Activated CD4-positive, alpha-beta T cell treated with anti-CD3 and anti-CD28 coated beads, Interleukin-10, Interleukin-2, amounts not matched to agents 100 ng/mL and 50 ng/mL, durations not matched to agents 16 hours and 8 hours (primary cell): ENCODE measurements around the gene ATG2B.
A peak's percentile ranks its signal among the peaks of the same experiment; 100 is the strongest.

Experiments
- DNase-seq: peaks from one replicate; pipeline ENCODE4 v3.0.0-alpha.2; 2020

ATG2B gene, protein sequence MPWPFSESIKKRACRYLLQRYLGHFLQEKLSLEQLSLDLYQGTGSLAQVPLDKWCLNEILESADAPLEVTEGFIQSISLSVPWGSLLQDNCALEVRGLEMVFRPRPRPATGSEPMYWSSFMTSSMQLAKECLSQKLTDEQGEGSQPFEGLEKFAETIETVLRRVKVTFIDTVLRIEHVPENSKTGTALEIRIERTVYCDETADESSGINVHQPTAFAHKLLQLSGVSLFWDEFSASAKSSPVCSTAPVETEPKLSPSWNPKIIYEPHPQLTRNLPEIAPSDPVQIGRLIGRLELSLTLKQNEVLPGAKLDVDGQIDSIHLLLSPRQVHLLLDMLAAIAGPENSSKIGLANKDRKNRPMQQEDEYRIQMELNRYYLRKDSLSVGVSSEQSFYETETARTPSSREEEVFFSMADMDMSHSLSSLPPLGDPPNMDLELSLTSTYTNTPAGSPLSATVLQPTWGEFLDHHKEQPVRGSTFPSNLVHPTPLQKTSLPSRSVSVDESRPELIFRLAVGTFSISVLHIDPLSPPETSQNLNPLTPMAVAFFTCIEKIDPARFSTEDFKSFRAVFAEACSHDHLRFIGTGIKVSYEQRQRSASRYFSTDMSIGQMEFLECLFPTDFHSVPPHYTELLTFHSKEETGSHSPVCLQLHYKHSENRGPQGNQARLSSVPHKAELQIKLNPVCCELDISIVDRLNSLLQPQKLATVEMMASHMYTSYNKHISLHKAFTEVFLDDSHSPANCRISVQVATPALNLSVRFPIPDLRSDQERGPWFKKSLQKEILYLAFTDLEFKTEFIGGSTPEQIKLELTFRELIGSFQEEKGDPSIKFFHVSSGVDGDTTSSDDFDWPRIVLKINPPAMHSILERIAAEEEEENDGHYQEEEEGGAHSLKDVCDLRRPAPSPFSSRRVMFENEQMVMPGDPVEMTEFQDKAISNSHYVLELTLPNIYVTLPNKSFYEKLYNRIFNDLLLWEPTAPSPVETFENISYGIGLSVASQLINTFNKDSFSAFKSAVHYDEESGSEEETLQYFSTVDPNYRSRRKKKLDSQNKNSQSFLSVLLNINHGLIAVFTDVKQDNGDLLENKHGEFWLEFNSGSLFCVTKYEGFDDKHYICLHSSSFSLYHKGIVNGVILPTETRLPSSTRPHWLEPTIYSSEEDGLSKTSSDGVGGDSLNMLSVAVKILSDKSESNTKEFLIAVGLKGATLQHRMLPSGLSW (N-terminal part only)

DNA sequence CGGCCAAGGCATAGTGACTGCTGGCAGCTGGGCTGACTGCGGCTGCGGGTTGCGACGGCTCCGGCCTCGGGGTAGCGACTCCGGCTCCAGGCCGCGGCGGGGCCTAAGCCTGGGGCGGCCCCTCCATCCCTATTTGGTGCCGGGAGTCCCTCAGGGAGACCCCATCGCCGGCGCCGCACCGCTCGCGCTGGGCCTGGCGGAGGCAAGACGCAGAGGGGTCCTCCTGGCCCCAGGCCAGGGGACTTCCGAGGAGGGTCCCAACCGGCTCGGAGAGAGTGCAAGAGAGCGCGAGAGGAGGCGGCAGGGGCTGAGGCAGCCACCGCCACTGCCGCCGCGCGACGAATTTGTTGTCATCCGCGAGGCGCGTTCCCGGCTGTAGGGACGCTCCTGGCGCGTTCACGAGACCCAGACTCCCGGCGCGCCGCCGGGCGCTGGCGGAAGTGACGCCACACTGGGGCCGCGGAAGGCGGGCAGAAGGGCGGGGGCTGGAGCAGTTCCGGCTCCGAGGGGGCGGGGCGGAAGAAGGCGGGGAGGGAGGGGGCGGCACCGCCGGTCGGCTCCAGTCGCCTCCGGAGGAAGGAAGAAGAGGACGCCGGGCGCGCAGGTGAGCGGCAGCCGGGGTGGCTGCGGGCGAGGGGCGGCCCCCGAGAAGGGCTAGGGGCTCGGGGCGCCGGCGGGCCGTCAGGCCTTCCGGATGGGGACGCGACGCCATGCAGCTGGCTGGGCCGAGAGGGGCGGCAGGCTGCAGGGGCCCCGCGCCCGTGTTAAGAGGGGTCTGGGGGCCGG lies at the start of gene ATG2B, which contains the start of gene GSKIP:
TSS of gene ATG2B (minus strand) at position 377 of the 786 bp plus-strand sequence. CDS start at position 12, 365 bp downstream.
TSS of gene GSKIP (plus strand) at position 562 of the 786 bp plus-strand sequence. CDS start 18,722 bp downstream, outside the sequence.
- peak; percentile 98 for DNase-seq

DNA sequence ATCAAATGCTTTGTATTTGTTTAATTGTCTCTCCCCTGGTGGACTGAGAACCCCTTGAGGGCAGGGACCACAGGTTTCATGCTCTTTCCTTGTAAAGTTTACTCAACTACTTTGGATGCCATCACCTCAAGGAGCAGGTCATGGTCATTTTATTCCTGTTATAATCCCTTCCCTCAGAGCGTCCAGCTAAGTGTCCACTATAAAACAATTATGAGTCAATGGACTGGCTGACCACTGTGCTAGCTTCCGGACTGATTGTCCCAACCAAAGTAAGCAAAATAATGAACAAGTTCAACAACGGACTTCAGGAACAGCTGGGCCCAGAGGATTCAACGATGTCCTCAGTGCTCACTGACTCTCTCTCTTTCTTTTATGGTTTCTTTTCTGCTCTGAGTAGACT lies 47.0 kb upstream of the ATG2B start:
- DNase-seq: no peak

DNA sequence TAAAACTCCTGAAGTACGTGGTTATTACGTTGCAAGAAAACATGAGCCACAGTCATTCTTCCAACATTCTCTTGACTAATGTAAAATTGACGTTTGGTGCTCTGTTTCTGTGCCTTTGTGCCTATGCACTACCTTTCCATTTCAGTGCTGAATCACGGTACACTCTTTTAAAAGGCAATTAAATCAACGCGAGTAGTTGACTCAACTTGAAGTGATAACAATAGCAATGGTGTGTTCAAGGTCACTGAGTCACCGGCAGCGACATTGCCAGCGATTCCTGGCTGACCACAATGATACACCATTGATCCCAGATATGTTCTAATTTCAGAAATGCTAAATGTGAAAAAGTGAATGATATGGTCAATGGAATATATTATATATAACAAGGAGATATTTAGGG lies 46.6 kb upstream of the ATG2B start:
- DNase-seq: no peak

DNA sequence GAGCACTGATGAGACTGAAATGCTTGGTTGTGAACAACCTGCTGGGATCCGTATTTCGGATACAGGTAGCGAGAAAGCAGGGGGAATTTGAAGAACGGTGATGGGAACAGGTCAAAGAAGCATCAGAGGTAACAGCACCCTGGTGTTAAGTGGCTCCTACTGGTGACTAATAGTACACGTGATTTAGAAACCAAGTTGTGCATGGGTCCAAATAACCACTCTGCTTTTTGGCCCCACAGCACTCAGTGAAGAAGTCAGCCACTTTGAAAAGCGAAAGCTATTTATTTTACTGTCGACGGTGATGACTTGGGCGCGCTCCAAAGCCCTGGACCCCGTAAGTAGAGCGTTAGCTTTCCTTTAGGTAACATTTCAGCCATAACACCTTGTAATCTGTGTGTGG lies 45.5 kb upstream of the ATG2B start:
- no peak for DNase-seq

DNA sequence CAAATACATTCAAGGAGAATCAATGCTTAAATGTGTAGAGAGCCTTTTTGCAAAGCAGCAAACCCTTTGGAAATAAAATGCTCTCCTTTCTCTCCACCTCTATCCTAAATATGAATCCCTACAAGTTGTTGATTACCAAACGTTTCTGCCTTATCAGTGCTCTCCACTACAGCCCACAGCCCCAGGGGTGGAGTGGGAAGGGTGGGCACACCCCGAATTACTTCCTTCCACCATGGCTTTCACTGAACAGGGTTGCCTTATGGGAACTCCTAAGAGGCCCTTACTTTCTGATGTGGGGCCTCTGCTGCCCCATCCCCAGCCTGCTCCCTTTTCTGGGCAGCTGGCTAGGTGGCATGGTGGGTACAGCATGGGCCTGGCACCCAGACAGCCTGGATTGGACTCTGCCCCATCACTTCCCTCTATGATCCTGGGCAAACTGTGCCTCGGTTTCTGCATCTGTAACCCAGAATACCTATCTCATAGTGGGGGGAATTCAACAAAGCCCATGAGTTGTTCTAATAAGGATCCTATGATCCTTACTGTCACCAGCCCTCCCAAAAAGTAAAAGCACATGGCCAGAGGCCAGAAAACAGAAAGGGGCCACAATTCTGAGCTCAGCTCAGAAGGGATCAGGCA lies 44.9 kb upstream of the ATG2B start:
- DNase-seq: no peak

DNA sequence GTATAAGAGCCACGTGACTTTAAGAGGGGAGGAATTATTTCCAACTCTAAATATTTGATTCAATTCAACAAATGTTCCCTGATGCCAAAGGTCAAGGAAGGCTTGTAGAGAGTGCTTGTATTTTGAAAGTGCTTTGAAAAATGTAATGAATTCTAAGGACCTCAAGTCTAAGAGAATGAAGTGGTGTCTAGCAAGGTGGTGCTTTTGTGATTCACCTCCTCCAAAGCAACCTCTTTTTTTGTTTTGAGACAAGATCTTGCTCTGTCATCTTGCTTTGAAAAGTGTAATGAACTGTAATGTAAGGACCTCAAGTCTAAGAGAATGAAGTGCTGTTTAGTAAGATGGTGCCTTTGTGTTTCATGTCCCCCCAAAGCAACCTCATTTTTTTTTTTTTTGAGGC lies 42.5 kb upstream of the ATG2B start:
- DNase-seq: no peak

DNA sequence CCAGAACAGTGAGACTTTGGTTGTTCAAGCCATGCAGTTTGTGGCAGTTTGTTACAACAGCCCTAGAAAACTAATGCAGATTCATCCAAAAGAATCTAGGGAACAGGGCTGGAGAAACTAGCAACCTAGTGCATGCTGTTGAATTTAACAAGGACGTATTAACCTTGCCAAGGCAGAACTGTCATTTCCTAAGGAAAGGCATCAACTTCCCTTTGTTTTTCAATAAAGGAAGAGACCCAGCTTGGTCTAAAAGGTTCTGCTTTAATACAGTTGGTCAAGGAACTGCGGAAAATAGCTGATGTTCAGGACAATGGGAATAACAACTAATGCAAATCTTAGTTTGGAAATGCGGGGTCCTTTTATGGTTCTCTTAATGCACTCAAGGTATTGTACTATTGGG lies 40.3 kb upstream of the ATG2B start:
- DNase-seq: no peak

DNA sequence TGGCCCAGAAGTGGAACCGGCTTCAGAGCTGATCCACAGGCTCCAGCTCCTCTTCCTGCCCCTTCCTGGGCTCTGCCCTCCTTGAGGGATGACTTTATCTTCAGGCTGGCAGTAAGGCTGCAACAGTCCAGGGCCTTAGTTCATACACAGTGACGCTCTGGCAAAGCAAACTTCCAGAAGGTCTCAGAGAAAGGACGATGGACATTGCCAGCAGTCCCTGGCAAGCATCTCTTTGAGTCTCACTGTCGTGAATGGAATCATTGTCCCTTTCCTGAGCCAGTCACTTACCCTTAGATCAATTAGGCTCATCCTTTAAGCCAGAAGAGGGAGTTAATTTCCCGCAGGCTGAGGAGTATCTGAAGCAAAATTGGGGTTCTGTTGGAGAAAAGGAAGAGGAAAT lies 37.4 kb upstream of the ATG2B start:
- no peak for DNase-seq

DNA sequence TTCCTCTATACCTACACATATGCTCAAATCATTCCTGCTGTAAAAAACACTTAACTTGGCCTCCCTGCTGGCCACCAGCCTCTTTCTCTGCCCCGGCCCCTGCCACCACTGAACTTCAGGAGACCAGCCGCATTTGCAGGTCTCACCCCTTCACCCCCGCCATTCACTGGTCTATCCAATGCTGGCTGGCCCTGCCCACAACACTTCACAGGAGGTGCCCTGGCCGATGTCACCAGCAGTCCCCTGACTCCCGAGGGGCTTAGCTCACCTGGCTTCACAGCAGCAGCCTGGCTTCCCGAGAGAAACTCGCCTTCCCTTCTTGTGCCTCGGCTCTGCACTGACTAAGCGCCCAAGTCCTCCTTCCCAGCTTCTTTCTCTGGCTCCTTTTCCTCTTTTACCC lies 36.3 kb upstream of the ATG2B start:
- DNase-seq: no peak

DNA sequence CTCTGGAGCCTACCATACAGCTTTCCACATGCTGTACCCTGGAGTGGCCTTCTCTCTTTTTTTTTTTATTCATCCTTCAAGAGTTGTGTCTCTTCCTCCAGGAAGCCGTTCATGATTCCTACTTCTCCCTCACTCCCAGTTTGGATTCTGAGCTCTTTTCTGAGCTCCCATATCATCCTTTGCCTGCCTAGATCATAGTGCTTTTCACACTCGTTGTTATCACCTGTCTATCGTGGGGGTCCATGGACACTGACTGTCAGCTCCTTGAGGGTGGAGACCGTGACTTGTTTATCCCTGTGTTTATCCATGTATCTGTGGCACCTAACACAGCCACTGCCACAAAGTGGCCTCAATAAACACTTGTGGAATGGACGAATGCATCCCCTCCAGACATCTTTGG lies 35.8 kb upstream of the ATG2B start:
- DNase-seq: no peak

DNA sequence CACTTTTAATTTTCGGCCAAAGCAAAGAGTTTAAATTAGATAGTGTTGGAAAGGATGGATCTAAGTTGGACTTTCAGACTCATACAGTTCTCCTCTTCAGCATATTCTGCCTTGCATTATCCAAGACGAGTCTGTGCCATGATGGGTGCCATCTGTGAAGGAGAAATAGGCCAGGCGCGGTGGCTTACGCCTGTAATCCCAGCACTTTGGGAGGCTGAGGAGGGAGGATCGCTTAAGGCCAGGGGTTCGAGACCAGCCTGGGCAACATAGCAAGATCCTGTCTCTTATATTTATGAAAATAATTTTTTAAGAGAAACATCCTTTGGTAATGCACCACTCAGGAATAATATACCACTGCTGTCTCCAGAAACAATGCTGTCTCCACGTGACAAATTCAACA lies 35.3 kb upstream of the ATG2B start:
- no peak for DNase-seq

DNA sequence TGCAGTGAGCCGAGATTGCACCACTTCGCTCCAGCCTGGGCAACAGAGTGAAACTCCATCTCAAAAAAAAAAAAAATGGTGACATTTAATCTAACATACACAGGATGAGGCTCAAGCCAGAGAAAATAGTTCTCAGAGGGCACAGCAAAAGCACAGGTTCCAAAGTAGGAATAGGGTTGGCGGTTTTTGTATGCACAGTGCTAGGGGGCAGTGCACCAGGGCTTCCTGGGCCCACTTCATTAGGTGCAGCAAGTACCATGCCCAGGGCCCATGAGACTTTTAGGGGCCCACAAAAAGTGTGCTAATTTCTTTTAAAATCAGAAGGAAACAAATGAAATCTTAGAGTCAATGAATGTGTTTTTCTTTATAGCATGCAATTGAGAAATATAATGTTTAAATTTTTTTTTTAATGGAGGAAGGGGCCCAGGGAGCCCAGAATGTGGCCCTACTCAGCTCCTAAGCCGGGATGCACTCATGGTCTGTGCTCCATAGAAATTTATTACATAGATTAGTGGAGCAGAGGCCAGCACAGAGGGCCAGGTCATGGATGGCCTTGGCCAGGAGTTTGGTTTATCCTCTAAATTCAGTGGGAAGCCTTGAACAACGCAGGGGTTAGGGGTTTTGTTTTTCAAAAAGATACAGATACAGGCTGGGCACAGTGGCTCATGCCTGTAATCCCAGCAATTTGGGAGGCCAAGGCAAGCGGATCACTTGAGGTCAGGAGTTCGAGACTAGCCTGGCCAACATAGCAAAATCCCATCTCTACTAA lies 31.1 kb upstream of the ATG2B start:
- no peak for DNase-seq

DNA sequence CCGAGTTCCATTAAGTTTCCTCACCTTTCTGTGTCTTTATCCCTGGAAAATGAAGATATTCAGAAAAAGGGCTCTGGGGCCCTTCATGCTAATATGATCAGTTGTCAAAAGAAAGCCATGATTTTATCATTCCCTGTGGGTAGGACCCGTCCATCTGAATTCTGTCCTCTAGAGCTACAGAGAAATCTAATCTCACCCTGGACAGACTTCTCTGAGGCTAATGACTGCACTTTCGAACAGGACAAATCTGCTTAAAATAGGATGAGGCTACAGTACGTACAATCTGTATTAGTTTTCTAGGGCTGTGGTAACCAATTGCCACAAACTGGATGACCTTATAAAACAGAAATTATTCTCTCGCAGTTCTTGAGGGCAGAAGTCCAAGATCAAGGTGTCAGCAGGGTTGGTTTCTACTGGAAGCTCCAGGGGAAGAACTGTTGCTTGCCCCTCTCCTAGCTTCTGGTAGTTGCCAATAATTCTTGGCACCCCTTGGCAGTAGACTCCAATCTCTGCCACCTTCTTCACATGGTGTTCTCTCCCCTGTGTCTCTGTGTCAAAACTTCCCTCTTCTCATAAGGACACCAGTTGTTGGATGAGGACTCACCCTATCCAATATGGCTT lies 30.0 kb upstream of the ATG2B start:
- DNase-seq: no peak

DNA sequence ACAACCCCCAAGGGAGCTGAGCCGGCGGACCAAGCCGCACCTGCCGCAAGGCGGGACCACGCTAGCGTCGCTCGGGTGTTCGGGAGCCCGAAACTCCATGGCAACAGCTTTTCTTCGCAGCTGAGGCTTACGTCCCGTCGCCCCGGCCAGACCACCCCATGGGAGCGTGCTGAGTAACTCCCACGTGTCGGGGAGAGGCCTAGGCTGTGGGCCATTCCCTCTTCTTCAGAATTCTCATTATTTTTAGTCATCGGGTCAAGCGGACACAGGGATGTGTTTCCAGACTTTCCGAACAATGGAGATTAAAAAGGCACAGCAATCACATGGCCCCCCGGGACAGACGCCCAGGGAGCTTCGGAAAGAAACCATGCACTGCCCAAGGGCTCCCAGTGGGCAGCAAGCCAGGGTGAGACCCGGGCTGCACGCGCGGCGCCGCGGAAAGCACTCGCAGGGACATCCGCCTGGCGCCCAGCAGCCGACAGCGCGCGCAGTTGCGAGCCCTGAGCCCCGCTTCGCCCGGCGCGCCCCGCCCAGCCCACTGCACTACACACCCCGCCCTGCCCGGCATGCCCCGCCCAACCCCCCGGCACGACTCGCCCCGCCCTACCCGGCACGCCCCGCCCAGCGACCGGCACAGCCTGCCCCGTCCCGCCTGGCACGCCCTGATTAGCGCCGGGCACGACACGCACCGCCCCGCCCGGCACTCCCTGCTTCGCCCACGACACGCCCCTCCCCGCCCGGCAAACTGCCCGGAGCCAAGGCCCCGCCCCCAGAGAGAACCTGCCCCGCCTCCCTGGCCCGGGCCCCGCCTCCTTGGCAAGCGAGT lies 28.4 kb upstream of the ATG2B start:
- peak; percentile 99 for DNase-seq

DNA sequence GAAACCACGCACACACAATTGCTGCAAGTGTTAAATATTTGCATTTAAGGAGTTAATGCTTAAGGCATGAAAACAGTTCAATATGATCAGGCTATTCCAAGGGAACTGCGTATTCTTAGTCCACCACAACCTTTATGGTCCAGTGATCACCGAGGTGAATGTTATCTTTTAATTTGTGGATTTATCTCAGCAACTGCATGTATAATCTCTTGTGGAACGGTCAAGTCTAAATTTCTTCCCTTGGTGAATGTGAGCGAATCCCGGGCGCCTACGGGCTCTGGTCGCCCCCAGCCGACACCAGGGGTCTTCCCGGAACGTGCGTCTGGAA lies 27.8 kb upstream of the ATG2B start:
- no peak for DNase-seq

DNA sequence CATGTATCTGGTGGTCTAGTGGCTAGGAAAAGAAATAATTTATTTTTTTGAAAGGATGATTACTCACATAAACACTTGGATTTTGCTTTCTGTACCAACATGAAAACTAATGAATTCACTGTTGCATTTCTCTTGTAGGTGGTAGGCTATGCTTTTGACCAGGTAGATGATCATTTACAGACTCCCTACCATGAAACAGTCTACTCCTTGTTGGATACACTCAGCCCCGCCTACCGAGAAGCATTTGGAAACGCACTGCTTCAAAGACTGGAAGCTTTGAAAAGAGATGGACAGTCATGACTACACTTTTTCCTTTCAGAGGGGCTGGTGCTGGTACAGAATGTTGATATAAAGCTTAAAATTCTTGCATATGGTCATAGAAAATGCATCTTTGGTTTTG lies 22.2 kb upstream of the ATG2B start:
- DNase-seq: no peak

DNA sequence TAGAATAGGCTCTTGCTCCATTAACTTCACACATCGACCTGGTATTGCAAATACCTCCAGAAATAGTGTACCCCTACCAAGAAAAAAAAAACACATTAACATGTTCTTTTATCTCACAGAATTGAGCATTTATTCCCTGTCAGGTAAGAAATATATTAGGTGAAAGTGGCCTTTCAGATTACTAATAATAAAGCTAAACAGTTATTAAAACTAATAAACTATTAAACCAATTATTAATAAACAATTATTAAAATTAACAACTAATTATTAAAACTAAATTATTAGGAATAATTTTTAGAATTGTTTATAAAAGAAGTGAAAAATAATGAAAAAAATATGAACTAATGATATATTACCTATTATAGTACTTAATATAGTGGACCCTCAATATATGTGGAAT lies 21.6 kb upstream of the ATG2B start:
- no peak for DNase-seq

DNA sequence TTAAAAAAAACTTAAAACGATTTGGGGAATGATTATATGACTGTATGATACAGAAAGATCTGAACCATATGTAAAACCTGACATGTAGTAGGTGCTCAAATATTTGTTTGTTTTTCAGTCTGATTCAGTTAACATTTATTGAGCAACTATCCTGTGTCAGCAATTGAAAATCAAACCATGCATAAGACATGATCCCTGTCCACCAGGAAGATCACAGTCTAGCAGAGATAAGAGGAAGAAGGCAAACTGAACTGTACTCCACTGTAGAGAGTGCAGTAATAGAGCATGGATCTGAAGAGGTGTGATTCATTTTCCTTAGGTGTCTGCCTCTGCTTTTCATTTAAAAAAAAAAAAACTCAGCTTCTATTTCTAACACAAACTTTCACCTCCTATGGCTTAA lies 20.9 kb upstream of the ATG2B start:
- no peak for DNase-seq

DNA sequence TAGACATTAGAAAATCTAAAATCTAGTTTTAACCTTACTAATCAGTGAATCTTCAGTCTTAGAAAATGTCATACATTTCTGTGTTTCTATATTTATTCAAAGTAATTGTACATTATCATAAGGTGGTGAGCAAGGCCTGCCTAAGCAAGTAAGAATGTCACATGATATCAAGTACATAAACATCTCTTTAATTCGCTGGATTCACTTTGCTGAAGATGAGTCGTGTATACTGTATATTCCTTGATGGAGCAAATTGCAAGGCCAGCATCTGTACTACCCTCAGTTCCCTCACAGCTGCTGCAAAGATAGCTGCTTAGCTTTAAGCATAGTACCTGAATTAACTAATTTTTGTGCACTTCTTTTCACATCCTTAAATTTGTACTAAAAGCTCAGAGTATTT lies 20.3 kb upstream of the ATG2B start:
- DNase-seq: no peak

DNA sequence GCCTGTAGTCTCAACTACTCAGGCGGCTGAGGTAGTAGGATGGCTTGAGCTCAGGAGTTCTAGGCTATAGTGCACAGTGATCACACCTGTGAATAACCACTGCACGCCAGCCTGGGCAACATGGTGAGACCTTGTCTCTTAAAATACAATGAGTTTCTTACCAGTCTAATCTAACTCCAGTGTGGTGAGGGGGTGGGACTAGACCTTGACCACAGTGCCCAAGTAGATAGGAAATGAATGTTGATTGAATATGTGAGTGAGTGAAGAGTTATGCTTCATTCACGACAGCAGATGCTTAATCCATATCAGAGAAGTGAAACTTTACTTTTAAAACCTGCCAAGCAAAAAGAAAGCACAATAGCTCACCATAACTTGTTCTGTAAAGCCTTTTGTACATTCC lies 17.6 kb upstream of the ATG2B start:
- DNase-seq: peak; percentile 23
